GM12801 (cell line): ENCODE results near the gene DACT2.

ENCODE experiments used
- CTCF ChIP-seq: IDR thresholded peaks from one replicate; pipeline ENCODE4 v1.5.1; 2011; ENCODE audit warnings: control low read depth; ENCODE audit not compliant: insufficient read length; ENCODE audit errors: extremely low read depth

DACT2 gene

GRCh38 chr6:168280020-168280898 is 39.3 kb downstream of the DACT2 start:
- no peak for TF ChIP-seq CTCF

GRCh38 chr6:168279403-168279935 is 40.1 kb downstream of the DACT2 start:
- TF ChIP-seq CTCF, result no peak

- TF ChIP-seq CTCF, result no peak
Measured at GRCh38 chr6:168278904-168279303, 40.7 kb downstream of the DACT2 start.

- no peak for TF ChIP-seq CTCF
Measured at GRCh38 chr6:168277274-168277669, 42.3 kb downstream of the DACT2 start.

- TF ChIP-seq CTCF, result no peak
Measured at GRCh38 chr6:168276576-168277273, 42.9 kb downstream of the DACT2 start.

GRCh38 chr6:168275168-168275567 is 44.4 kb downstream of the DACT2 start:
- TF ChIP-seq CTCF, result no peak
